ENCODE data around the gene SLAMF6.
"Not testable (repeated sequence)": the region's sequence is repeated elsewhere in the genome, so short reads cannot be mapped to it uniquely, and the experiment has no call there.

Gene SLAMF6

GRCh38 chr1:160541622-160542302 is 18.7 kb upstream of the SLAMF6 start:
- no peak for DNase-seq

GRCh38 chr1:160540859-160541233 is 17.8 kb upstream of the SLAMF6 start:
- no peak for DNase-seq

DNA sequence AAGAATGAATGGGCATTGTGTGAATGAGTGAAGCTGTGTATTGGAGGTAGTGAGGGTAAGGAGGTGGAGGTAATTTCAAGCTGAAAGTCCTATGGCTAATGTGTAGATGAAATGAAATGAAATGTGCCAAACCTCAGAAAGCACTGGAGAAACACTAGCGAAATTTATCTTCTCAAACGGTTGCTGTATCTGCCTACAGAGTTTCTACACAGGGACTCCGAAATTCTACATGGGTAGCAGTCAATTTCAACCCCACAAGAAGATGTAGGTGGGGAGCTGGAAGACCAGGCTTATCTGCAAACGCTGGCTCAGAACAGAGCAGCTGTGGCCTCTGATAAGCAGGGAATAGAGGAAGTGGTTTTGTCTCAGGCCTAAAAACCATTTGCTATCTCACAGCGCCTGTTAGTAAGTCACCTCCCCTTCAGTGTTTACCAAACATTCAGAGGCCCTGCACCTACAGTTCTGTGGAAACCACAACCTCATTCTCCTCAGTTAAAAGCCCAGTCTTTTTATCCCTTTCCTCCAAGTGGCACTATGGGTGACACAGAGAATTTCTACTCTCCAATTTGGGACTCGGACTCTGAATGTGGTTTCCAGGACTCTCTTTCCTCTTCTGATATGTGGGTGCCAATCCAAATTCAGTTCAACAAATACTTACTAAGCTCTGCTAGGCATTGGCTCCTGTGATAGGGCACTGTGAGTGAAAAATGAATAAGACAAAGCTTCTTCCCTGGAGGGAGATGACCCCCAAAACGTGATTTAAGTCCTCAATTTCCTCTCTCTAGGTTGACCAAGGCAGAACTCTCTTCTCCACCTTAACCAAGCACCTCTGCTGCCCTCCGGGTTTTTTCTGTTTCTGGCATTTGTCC is 17.2 kb upstream of the SLAMF6 start:
- no peak for DNase-seq

GRCh38 chr1:160539684-160539989 is 16.6 kb upstream of the SLAMF6 start:
- no peak for DNase-seq

DNA sequence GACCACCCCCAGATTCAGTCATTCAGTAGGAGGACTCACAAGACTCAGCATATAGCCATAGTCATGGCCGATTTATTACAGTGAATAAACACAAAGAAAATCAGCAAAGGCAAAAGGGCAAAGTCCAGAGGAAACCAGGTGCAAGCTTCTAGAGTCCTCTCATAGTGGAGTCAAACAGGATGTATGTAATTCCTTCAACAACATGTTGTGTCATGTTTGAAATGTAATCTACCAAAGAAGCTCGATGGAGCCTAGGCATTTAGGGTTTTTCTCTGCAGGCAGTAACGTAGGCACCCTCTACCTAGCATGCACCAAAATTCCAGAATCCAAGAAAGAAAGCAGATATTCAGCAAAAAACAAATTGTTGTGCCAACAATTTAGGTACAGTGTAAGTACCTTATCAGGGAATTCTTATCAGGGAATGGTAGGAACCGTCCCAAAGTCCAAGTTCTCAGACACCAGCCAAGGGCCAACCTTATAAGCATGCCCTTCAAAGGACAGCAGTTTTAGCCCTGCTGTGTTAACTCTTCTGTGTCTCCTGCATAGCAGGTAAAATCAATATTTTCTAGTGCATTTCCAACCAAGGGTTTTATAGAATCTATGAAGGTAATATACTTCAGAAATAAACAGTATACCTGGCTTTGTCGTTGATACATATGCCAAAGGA is 16.1 kb upstream of the SLAMF6 start:
- DNase-seq = no peak

DNA sequence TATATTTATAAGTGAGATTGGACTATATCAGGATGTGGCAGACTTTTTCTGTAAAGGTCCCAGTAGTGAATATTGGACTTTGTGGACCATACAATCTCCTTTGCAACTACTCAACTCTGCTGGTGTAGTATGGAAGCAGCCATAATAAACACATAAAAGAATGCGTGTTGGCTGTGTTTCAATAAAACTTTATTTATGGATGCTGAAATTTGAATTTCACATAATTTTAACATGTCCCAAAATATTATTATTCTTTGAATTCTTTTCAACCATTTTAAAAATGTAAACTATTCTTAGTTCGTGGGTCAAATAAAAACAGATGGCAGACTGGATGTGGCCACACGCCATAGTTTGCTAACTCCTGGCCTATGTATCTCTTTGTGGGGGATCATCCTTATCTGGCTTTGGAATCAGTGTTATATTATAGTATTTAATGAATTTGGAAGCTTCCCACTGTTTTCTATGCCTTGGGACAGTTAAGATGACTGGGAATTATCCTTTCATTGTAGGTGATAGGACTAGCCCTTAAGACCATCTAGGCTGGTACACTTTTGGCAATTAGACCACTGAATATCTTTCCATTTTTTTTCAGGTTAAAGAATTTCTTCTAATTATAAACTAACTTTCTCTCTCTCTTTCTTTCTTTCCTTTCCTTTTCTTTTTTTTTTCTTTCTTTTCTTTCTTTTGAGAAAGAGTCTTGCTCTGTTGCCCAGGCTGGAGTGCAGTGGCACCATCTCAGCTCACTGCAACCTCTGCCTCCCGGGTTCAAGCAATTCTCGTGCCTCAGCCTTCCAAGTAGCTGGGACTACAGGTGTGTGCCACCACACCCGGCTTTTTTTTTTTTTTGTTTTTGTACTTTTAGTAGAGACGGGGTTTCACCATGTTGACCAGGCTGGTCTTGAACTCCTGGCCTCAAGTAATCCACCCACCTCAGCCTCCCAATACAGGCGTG is 14.9 kb upstream of the SLAMF6 start:
- no peak for DNase-seq

GRCh38 chr1:160534823-160535605 is 12.0 kb upstream of the SLAMF6 start:
- DNase-seq = no peak

DNA sequence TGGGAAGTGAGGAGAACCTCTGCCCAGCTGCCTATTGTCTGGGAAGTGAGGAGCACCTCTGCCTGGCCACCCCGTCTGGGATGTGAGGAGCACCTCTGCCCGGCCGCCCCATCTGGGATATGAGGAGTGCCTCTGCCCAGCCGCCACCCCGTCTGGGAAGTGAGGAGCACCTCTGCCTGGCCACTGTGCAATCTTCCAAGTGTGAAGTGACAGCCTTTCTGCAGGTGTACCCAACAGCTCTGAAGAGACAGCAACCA is 9.4 kb upstream of the SLAMF6 start:
- not testable (repeated sequence) for DNase-seq

- DNase-seq = not testable (repeated sequence)
Observed at GRCh38 chr1:160531809-160532556, 8.9 kb upstream of the SLAMF6 start.

DNA sequence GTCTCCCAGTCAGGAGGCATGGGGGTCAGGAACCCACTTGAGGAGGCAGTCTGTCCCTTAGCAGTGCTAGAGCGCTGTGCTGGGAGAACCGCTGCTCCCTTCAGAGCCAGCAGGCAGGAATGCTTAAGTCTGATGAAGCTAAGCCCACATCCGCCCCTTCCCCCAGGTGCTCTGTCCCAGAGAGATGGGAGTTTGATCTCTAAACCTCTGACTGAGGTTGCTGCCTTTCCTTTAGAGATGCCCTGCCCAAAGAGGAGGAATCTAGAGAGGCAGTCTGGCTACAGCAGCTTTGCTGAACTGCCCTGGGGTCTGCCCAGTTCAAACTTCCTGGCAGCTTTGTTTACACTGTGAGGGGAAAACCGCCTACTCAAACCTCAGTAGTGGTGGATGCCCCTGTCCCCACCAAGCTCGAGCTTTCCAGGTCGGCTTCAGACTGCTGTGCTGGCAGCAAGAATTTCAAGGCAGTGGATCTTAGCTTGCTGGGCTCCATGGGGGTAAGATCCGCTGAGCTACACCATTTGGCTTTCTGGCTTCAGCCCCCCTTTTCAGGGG is 6.4 kb upstream of the SLAMF6 start:
- DNase-seq = not testable (repeated sequence)

DNA sequence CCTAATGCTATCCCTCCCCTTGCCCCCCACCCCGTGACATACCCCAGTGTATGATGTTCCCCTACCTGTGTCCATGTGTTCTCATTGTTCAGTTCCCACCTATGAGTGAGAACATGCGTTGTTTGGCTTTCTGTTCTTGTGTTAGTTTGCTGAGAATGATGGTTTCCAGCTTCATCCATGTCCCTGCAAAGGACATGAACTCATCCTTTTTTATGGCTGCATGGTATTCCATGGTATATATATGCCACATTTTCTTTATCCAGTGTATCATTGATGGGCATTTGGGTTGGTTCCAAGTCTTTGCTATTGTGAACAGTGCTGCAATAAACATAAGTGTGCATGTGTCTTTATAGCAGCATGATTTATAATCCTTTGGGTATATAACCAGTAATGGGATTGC is 734 bp upstream of the SLAMF6 start:
- DNase-seq = not testable (repeated sequence)

GRCh38 chr1:160522136-160522535 is 919 bp downstream of the SLAMF6 start:
- DNase-seq = no peak

- no peak for DNase-seq
Observed at GRCh38 chr1:160521554-160521953, 1.5 kb downstream of the SLAMF6 start.

DNA sequence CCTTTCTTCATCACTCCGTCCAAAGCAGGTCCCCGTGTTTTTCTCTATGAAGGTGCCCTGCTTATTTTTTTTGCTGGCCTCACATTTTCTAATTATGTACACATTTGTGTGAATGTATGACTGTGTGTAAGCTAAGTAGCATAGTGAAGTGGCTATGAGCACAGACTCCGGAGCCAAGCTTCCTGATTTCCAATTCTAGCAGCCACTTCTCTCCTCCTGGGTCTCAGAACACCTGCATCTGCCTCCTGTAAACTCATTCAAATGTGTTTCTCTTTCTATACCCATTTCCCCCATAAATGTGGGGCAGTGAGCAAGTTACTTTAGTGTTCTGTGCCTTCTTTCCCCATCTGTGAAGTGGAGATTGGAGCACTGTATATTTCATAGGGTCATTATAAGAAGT is 2.1 kb downstream of the SLAMF6 start:
- DNase-seq = no peak

GRCh38 chr1:160520582-160520981 is 2.5 kb downstream of the SLAMF6 start:
- no peak for DNase-seq

- no peak for DNase-seq
Observed at GRCh38 chr1:160519642-160520435, 3.2 kb downstream of the SLAMF6 start.

GRCh38 chr1:160517519-160517918 is 5.5 kb downstream of the SLAMF6 start:
- DNase-seq = not testable (repeated sequence)

- not testable (repeated sequence) for DNase-seq
Observed at GRCh38 chr1:160515908-160516307, 7.1 kb downstream of the SLAMF6 start.

DNA sequence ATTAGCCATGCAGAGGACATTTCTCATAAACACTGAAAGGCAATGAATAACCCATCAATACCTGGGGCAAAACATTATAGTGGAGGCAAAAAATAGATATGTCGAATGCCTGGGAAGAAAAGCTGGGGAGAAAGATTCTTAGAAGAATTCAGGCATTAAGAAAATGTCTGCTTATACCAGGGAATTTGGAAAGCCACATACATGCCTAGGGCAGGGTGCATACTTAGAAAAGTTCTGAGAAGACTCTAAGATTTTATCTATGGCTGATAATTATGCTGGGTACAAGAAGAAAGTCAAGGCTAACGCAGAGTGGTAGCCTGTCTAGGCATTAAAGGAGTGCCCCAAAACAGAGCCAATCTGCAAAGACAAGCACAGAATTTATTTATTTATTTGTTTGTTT is 18.4 kb downstream of the SLAMF6 start:
- DNase-seq = no peak

- DNase-seq = no peak
Observed at GRCh38 chr1:160503087-160503486, 20.0 kb downstream of the SLAMF6 start.

All from retina (tissue), 1 donor.